ENCODE results near the gene LNX1. TPM values are rescaled to one million over a fixed set of nuclear protein-coding genes. Genes with fewer than 3 reads are reported as not detected.

The LNX1 gene
- total RNA-seq, 1 experiment from 2014 or later: 4.2 TPM

DNA sequence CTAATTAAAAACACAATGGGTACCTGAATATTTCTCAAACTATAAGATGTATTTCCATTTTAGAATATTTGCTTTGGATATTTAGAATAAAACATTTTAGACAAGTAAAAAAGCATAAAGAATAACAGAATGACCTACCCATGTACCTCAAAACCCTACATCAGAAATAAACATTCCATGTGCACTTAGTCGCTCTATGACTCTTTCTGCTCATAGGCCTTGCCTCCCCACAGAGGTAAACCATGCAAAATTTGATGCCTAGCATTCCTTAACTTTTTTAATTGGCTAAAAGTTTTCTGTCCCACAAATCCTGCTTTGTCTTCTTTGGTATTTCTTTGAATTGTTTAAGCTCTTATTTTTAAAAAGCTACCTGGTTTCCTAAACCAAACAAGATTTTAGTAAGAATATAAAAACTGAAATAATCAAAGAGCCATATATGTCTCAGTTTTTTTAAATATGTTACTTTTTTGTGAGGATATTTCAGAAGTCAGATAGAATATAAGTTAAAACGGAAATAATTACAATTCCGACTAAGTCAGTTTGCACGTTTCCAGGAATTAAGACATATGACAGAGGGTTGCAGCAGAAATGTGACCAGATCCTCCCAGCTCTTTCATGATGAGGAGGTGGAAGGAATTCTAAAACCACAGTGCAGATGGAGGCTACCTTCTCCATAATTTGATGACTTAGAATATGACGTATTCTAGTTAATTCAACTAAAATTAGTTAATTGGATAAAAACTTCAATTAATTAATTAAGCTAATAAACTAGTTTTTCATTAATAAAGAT is 111.4 kb downstream of the LNX1 start:
- intact Hi-C loops (cut with micrococcal nuclease; ENCODE audit: unreplicated experiment): no loop called here
- no peaks in the 10 kb centered on the region for H3K27me3 Mint-ChIP-seq (ENCODE audit: unreplicated experiment)
- H3K4me1 Mint-ChIP-seq (ENCODE audit: low read depth, unreplicated experiment): no peaks in the 10 kb centered on the region
- TF ChIP-seq, protein P1, sequence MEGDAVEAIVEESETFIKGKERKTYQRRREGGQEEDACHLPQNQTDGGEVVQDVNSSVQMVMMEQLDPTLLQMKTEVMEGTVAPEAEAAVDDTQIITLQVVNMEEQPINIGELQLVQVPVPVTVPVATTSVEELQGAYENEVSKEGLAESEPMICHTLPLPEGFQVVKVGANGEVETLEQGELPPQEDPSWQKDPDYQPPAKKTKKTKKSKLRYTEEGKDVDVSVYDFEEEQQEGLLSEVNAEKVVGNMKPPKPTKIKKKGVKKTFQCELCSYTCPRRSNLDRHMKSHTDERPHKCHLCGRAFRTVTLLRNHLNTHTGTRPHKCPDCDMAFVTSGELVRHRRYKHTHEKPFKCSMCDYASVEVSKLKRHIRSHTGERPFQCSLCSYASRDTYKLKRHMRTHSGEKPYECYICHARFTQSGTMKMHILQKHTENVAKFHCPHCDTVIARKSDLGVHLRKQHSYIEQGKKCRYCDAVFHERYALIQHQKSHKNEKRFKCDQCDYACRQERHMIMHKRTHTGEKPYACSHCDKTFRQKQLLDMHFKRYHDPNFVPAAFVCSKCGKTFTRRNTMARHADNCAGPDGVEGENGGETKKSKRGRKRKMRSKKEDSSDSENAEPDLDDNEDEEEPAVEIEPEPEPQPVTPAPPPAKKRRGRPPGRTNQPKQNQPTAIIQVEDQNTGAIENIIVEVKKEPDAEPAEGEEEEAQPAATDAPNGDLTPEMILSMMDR (IDR thresholded peaks at IDR 0.05; ENCODE audit: unreplicated experiment): no peak
- no peak overlapping the region for H3K27ac Mint-ChIP-seq (ENCODE audit: unreplicated experiment)
- H3K9me3 Mint-ChIP-seq (ENCODE audit: low read depth, unreplicated experiment): no peaks in the 10 kb centered on the region
- no peak for DNase-seq
- H3K36me3 Mint-ChIP-seq (ENCODE audit: insufficient read depth, unreplicated experiment): no peaks in the 10 kb centered on the region
- no peak overlapping the region for H3K4me3 Mint-ChIP-seq (ENCODE audit: low read depth, unreplicated experiment)
- CTCF ChIA-PET: no interaction called here
- no TSS peak for BruUV-seq (replicated peaks)

DNA sequence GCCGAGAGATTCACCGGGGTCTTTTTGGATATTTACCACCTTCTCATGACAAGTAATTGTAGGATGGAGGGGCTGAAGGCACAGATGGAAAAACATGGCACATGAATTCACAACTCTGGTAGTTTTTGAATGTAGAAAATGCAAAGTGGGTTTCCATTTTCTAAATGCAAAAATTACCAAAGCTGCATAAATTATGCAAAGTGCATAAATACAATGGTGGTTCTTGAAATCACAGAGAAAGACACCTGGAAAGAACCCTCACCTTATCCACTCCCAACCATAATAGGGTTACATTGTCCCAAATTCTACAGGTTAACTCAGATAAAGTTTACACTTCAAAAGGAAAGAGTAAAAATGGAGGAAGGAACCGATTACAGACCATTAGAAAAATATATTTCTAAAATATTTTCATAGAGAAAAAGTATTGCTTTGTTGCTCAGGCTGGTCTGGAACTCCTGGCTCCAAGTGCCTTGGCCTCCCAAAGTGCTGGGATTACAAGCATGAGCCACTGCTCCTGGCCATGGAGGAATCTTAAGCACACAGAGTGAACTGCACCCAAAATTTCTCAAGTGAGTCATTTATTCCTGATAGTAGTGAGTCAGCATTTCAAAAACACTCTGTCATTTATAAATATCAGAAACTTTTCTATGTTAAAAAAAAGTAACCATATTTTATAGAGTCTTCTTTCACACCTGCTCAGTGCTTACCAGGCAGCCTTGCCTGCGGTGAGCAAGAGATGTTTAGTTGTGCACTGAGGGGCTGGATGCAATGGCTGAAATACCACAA is 112.4 kb downstream of the LNX1 start:
- Mint-ChIP-seq H3K27ac (ENCODE audit: unreplicated experiment) (no peak overlapping the region), H3K4me3 (ENCODE audit: low read depth, unreplicated experiment) (no peak overlapping the region), H3K9me3 (ENCODE audit: low read depth, unreplicated experiment) (no peaks in the 10 kb centered on the region), H3K36me3 (ENCODE audit: insufficient read depth, unreplicated experiment) (no peaks in the 10 kb centered on the region), H3K27me3 (ENCODE audit: unreplicated experiment) (no peaks in the 10 kb centered on the region), H3K4me1 (ENCODE audit: low read depth, unreplicated experiment) (no peaks in the 10 kb centered on the region)
- intact Hi-C loops (cut with micrococcal nuclease; ENCODE audit: unreplicated experiment): no loop called here
- CTCF ChIA-PET: no interaction called here
- no TSS peak for BruUV-seq (replicated peaks)
- no peak for DNase-seq
- TF ChIP-seq, protein P1 (IDR thresholded peaks at IDR 0.05; ENCODE audit: unreplicated experiment): no peak

DNA sequence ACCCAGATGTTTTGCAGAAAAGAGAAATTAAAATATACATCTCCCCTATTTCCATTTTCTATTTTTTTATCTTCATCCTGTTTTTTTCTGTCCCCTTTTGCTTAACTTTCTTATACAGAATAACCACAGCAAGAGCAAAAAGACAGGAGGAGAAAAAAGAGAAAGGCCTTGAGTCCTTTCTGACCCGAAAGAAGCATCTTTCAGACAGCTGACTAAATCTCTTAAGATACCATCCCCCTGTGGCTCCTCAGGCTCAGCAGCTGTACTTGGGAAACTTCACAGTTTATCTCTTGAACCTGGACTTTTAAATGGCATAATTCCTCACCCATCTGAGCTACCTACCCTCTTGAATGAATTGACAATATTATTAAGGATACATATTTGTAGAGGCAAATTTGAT is 113.7 kb downstream of the LNX1 start:
- no peaks in the 10 kb centered on the region for H3K4me1 Mint-ChIP-seq (ENCODE audit: low read depth, unreplicated experiment)
- no peaks in the 10 kb centered on the region for H3K36me3 Mint-ChIP-seq (ENCODE audit: insufficient read depth, unreplicated experiment)
- DNase-seq: no peak
- H3K4me3 Mint-ChIP-seq (ENCODE audit: low read depth, unreplicated experiment): no peak overlapping the region
- peaks cover 3% of the 10 kb centered on the region for H3K9me3 Mint-ChIP-seq (ENCODE audit: low read depth, unreplicated experiment)
- H3K27ac Mint-ChIP-seq (ENCODE audit: unreplicated experiment): no peak overlapping the region
- intact Hi-C loops (cut with micrococcal nuclease; ENCODE audit: unreplicated experiment): no loop called here
- CTCF ChIA-PET: interaction anchor here (0.9 kb wide), 1 partner anchor 14 kb away, joined by 5 read pairs; no protein-coding TSS in a partner anchor
- BruUV-seq (replicated peaks): no TSS peak
- H3K27me3 Mint-ChIP-seq (ENCODE audit: unreplicated experiment): no peaks in the 10 kb centered on the region
- TF ChIP-seq, protein P1 (IDR thresholded peaks at IDR 0.05; ENCODE audit: unreplicated experiment): no peak

DNA sequence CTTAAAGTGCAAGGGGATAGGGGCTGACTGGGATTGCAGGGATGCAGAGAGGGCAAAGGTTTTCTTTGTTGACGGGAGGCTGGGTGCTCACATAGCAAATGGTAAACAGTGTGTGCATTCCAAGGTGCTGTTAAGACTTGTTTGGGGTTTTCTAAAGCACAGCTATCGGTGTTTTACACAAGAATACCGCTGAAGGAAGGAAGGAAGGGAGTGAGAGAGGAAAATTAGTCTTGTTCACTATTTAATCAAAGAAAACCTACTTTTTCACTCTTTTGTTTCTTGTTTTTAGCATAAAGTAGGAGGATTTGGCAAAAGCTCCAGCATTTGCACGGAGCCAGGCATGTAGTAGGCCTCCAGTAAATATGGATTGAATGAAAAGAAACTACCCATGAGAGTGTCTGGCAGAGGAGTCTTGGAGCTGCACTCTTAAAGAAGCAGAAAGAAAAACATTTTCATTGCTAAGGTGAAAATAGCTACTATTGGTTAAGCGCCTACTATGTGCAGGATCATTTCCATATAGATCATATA is 114.2 kb downstream of the LNX1 start:
- intact Hi-C loops (cut with micrococcal nuclease; ENCODE audit: unreplicated experiment): no loop called here
- BruUV-seq (replicated peaks): no TSS peak
- H3K27me3 Mint-ChIP-seq (ENCODE audit: unreplicated experiment): no peaks in the 10 kb centered on the region
- TF ChIP-seq, protein P1 (IDR thresholded peaks at IDR 0.05; ENCODE audit: unreplicated experiment): no peak
- DNase-seq: no peak
- H3K9me3 Mint-ChIP-seq (ENCODE audit: low read depth, unreplicated experiment): peaks cover 3% of the 10 kb centered on the region
- no peak overlapping the region for H3K27ac Mint-ChIP-seq (ENCODE audit: unreplicated experiment)
- H3K4me3 Mint-ChIP-seq (ENCODE audit: low read depth, unreplicated experiment): no peak overlapping the region
- CTCF ChIA-PET: interaction anchor here (0.9 kb wide), 1 partner anchor 14 kb away, joined by 5 read pairs; no protein-coding TSS in a partner anchor
- no peaks in the 10 kb centered on the region for H3K4me1 Mint-ChIP-seq (ENCODE audit: low read depth, unreplicated experiment)
- no peaks in the 10 kb centered on the region for H3K36me3 Mint-ChIP-seq (ENCODE audit: insufficient read depth, unreplicated experiment)

All from Calu3 (cell line).